Epithelial cell of prostate (primary cell): ENCODE data around the gene NKX6-2.
"Not testable (repeated sequence)": the region's sequence is repeated elsewhere in the genome, so short reads cannot be mapped to it uniquely, and the experiment has no call there.

Source experiments
- DNase-seq: peaks from one replicate; pipeline ENCODE4 v3.0.0-alpha.2; 2011; ENCODE audit warnings: low read depth, low spot score
- H3K27ac ChIP-seq: fragments of 450-650 bp; 2 replicates; pipeline ENCODE4 v1.5.1; 2017; ENCODE audit warnings: mild to moderate bottlenecking

NKX6-2 gene

GRCh38 chr10:132783940-132784865 lies 1.7 kb downstream of the NKX6-2 start:
- no peak overlapping the region for H3K27ac ChIP-seq
- DNase-seq = no peak

GRCh38 chr10:132783165-132783939 lies 2.6 kb downstream of the NKX6-2 start:
- no peak for DNase-seq
- no peak overlapping the region for H3K27ac ChIP-seq

GRCh38 chr10:132781556-132781955 lies 4.4 kb downstream of the NKX6-2 start:
- no peak for DNase-seq
- no peak overlapping the region for H3K27ac ChIP-seq

GRCh38 chr10:132780356-132780755 lies 5.6 kb downstream of the NKX6-2 start:
- DNase-seq = no peak
- no peak overlapping the region for H3K27ac ChIP-seq

- H3K27ac ChIP-seq = no peak overlapping the region
- DNase-seq = no peak
Observed at GRCh38 chr10:132779549-132780294, 6.2 kb downstream of the NKX6-2 start.

- no peak for DNase-seq
- H3K27ac ChIP-seq = no peak overlapping the region
Observed at GRCh38 chr10:132777441-132777840, 8.5 kb downstream of the NKX6-2 start.

- no peak overlapping the region for H3K27ac ChIP-seq
- DNase-seq = no peak
Observed at GRCh38 chr10:132776821-132777220, 9.1 kb downstream of the NKX6-2 start.

GRCh38 chr10:132776186-132776585 lies 9.8 kb downstream of the NKX6-2 start:
- DNase-seq = no peak

GRCh38 chr10:132774902-132775863 lies 10.8 kb downstream of the NKX6-2 start:
- no peak overlapping the region for H3K27ac ChIP-seq
- no peak for DNase-seq

More at GRCh38 chr10:132776186-132776585, 9.8 kb downstream of the NKX6-2 start:
- H3K27ac ChIP-seq = no peak overlapping the region

GRCh38 chr10:132774181-132774901 lies 11.6 kb downstream of the NKX6-2 start:
- DNase-seq = no peak
- no peak overlapping the region for H3K27ac ChIP-seq

GRCh38 chr10:132772816-132773215 lies 13.1 kb downstream of the NKX6-2 start:
- DNase-seq = not testable (repeated sequence)

GRCh38 chr10:132770061-132771021 lies 15.6 kb downstream of the NKX6-2 start:
- no peak overlapping the region for H3K27ac ChIP-seq
- DNase-seq = no peak

More at GRCh38 chr10:132772816-132773215, 13.1 kb downstream of the NKX6-2 start:
- H3K27ac ChIP-seq = not testable (repeated sequence)

- no peak overlapping the region for H3K27ac ChIP-seq
- no peak for DNase-seq
Observed at GRCh38 chr10:132768346-132769248, 17.4 kb downstream of the NKX6-2 start.

GRCh38 chr10:132766291-132766690 lies 19.7 kb downstream of the NKX6-2 start:
- no peak overlapping the region for H3K27ac ChIP-seq
- DNase-seq = no peak

- DNase-seq = no peak
- no peak overlapping the region for H3K27ac ChIP-seq
Observed at GRCh38 chr10:132765435-132765834, 20.5 kb downstream of the NKX6-2 start.

GRCh38 chr10:132764108-132764507 lies 21.8 kb downstream of the NKX6-2 start:
- H3K27ac ChIP-seq = no peak overlapping the region
- DNase-seq = no peak

- H3K27ac ChIP-seq = no peak overlapping the region
- DNase-seq = no peak
Observed at GRCh38 chr10:132763545-132763944, 22.4 kb downstream of the NKX6-2 start.
